ENCODE measurements around the gene CIZ1. TPM values are rescaled to one million over a fixed set of nuclear protein-coding genes. Genes with fewer than 3 reads are reported as not detected.
A peak's percentile ranks its signal among the peaks of the same experiment; 100 is the strongest.

Gene CIZ1
- polyA plus RNA-seq, 2 of the 4 experiments (the other 2 are of a cell fraction): 39.2 to 92.5 TPM

- CTCF ChIA-PET: interaction anchor here (0.9 to 2.6 kb wide), 4 partner anchors 17 to 33 kb away, joined by 3 to 15 read pairs (median 4); no protein-coding TSS in a partner anchor
- FAIRE-seq (no peak), ATAC-seq (no peak), DNase-seq (ENCODE audit: low read depth in 1 of 2, low spot score in 1 of 2) (no peak)
- Histone ChIP-seq H3K4me1 (peaks cover 31% of the 10 kb centered on the region), H3K4me2 (no peak overlapping the region), H3K27ac (peak overlapping the region; percentile 19 to 76; a peak in 3 of 6 replicates), H3K4me3 (no peak overlapping the region), H3K9me3 (no peaks in the 10 kb centered on the region)
- TF ChIP-seq FOXS1 (CRISPR knock-in tag; IDR thresholded peaks at IDR 0.05) (no peak), PHF8 (IDR thresholded peaks at IDR 0.05; ENCODE audit: borderline replicate concordance, low read depth) (no peak), NPAS2 (CRISPR knock-in tag; IDR thresholded peaks at IDR 0.05; ENCODE audit: borderline replicate concordance) (no peak), ZFP36 (IDR thresholded peaks at IDR 0.05; ENCODE audit: borderline replicate concordance, partially characterized antibody) (no peak)
- 87% methylated on average over 14 of the region's 18 CpGs for WGBS (ENCODE audit: missing lambda C conversion rate)
- POLR2A ChIA-PET: interaction anchor here (0.5 to 1.1 kb wide), 5 partner anchors 8 to 23 kb away, joined by 3 to 11 read pairs (median 3); partner anchors contain the start of gene BBLN
Observed at GRCh38 chr9:128151309-128152132, 39.9 kb downstream of the CIZ1 start.

DNA sequence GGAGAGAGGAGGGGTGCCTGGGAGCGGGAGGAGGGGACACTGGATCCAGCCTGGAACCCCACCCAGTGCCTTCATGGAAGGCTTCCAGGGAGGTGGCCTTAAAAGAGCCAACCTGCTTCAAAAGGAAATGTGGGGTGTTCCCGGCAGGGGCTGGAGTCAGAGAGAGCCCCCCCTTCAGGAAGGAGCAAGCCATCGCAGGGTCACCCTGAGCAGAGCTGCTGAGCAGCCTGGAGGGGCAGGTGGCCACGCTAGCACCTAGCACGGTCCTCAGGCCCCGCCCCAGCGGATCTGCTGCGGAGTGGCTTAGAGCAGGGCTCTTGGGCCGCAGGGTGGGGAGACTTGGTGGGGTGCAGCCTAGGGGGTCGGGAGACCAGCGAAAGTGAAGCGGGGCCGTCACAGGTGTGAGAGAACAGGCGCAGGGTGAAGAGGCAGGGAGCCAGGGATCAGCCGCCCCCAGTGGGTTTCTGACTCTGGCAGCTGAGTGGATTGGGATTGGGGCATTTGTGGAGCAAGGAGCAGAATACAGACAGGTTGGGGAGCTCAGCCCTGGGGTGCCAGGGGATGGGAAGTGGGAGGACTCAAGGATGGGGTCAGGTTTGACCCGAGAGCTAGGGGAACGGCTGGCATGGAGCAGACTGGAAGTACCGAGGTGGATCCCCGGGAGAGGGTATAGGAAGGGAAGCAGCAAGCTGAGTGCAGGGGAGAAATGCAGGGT is 40.6 kb downstream of the CIZ1 start:
- ChIA-PET CTCF (interaction anchor here (0.9 to 2.6 kb wide), 7 partner anchors 17 to 51 kb away, joined by 3 to 15 read pairs (median 3); no protein-coding TSS in a partner anchor), POLR2A (interaction anchor here (1.0 to 1.1 kb wide), 3 partner anchors 9 to 22 kb away, joined by 3 read pairs; partner anchors contain the start of gene BBLN)
- ATAC-seq (peak; percentile 14 to 73; a peak in 3 of 6 replicates), DNase-seq (ENCODE audit: low read depth in 1 of 2, low spot score in 1 of 2) (peak; percentile 33 to 42), FAIRE-seq (no peak)
- Histone ChIP-seq H3K9me3 (no peaks in the 10 kb centered on the region), H3K4me3 (no peak overlapping the region), H3K27ac (peak overlapping the region; percentile 76 to 82; a peak in 5 of 6 replicates), H3K4me2 (no peak overlapping the region), H3K4me1 (peaks cover 31% of the 10 kb centered on the region)
- TF ChIP-seq TFCP2L1 (CRISPR knock-in tag; IDR thresholded peaks at IDR 0.05): no peak
- no peak for TF ChIP-seq MAFK (IDR thresholded peaks at IDR 0.05; ENCODE audit: partially characterized antibody)
- no peak for TF ChIP-seq PHF8 (IDR thresholded peaks at IDR 0.05; ENCODE audit: borderline replicate concordance, low read depth)
- TF ChIP-seq, protein P1, sequence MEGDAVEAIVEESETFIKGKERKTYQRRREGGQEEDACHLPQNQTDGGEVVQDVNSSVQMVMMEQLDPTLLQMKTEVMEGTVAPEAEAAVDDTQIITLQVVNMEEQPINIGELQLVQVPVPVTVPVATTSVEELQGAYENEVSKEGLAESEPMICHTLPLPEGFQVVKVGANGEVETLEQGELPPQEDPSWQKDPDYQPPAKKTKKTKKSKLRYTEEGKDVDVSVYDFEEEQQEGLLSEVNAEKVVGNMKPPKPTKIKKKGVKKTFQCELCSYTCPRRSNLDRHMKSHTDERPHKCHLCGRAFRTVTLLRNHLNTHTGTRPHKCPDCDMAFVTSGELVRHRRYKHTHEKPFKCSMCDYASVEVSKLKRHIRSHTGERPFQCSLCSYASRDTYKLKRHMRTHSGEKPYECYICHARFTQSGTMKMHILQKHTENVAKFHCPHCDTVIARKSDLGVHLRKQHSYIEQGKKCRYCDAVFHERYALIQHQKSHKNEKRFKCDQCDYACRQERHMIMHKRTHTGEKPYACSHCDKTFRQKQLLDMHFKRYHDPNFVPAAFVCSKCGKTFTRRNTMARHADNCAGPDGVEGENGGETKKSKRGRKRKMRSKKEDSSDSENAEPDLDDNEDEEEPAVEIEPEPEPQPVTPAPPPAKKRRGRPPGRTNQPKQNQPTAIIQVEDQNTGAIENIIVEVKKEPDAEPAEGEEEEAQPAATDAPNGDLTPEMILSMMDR (IDR thresholded peaks at IDR 0.05): peak; percentile 9; the same call in 1 of the 3 replicates
- 75% methylated on average over 18 of the region's 19 CpGs for WGBS (ENCODE audit: missing lambda C conversion rate)

- no peaks in the 10 kb centered on the region for H3K9me3 ChIP-seq
- WGBS (ENCODE audit: missing lambda C conversion rate): 78% methylated on average over 11 of the region's 11 CpGs
- H3K4me2 ChIP-seq: peak overlapping the region; percentile 66
- H3K4me1 ChIP-seq: peaks cover 31% of the 10 kb centered on the region
- CTCF ChIA-PET: interaction anchor here (1.1 to 2.6 kb wide), 4 partner anchors 18 to 52 kb away, joined by 3 to 15 read pairs (median 4); no protein-coding TSS in a partner anchor
- DNase-seq (ENCODE audit: low read depth in 1 of 2, low spot score in 1 of 2): no peak
- TF ChIP-seq USF2 (IDR thresholded peaks at IDR 0.05) (no peak), HMGXB4 (CRISPR knock-in tag; IDR thresholded peaks at IDR 0.05; ENCODE audit: borderline replicate concordance) (no peak), RARB (CRISPR knock-in tag; IDR thresholded peaks at IDR 0.05) (no peak), EHMT2 (IDR thresholded peaks at IDR 0.05; ENCODE audit: low read depth) (no peak), CEBPB (IDR thresholded peaks at IDR 0.05) (no peak)
- TF ChIP-seq, protein P2, sequence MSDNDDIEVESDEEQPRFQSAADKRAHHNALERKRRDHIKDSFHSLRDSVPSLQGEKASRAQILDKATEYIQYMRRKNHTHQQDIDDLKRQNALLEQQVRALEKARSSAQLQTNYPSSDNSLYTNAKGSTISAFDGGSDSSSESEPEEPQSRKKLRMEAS (IDR thresholded peaks at IDR 0.05): no peak
- no peak for FAIRE-seq
- H3K4me3 ChIP-seq: no peak overlapping the region
- peak overlapping the region; percentile 76 to 82 for H3K27ac ChIP-seq
- no peak for ATAC-seq
- POLR2A ChIA-PET: interaction anchor here (0.6 kb wide), 1 partner anchor 104 kb away, joined by 3 read pairs; no protein-coding TSS in a partner anchor
Observed at GRCh38 chr9:128149951-128150593, 41.3 kb downstream of the CIZ1 start.
